Measurements from ENCODE around the gene C9orf153. TPM values are rescaled to one million over a fixed set of nuclear protein-coding genes. Genes with fewer than 3 reads are reported as not detected.
A peak's percentile ranks its signal among the peaks of the same experiment; 100 is the strongest.

C9orf153 gene
- total RNA-seq, 1 donor from 2014 or later: 0.23 TPM

- ATAC-seq (no peak), DNase-seq (no peak)
- intact Hi-C loops (cut with DNase I): no loop called here
- Histone ChIP-seq H3K4me3 (no peak overlapping the region), H3K9me3 (no peaks in the 10 kb centered on the region), H3K4me1 (peaks cover 10% of the 10 kb centered on the region), H3K36me3 (peaks cover 18% of the 10 kb centered on the region), H3K27ac (no peak overlapping the region), H3K27me3 (no peaks in the 10 kb centered on the region)
- no peak for TF ChIP-seq CTCF (IDR thresholded peaks at IDR 0.05)
These were observed 25.8 kb upstream of the C9orf153 start for GRCh38 chr9:86285261-86285660.

- peak overlapping the region; percentile 80 for H3K4me3 ChIP-seq
- H3K27ac ChIP-seq: peak overlapping the region; percentile 94
- ATAC-seq (peak; percentile 60), DNase-seq (no peak)
- intact Hi-C loops (cut with DNase I): no loop called here
- TF ChIP-seq CTCF (IDR thresholded peaks at IDR 0.05): no peak
- no peaks in the 10 kb centered on the region for H3K9me3 ChIP-seq
- H3K36me3 ChIP-seq: peaks cover 22% of the 10 kb centered on the region
- H3K27me3 ChIP-seq: no peaks in the 10 kb centered on the region
- H3K4me1 ChIP-seq: peaks cover 17% of the 10 kb centered on the region
These were observed 23.6 kb upstream of the C9orf153 start for GRCh38 chr9:86282979-86283535.

GRCh38 chr9:86282077-86282978 is 22.9 kb upstream of the C9orf153 start, which contains the start of gene ISCA1:
ISCA1 (minus strand) TSS chr9:86282538; CDS start chr9:86282458, 80 bp downstream.
- Histone ChIP-seq H3K4me1 (peaks cover 18% of the 10 kb centered on the region), H3K36me3 (peaks cover 15% of the 10 kb centered on the region), H3K4me3 (peak within 1 kb of the TSS; percentile 80), H3K27me3 (no peaks in the 10 kb centered on the region), H3K9me3 (no peaks in the 10 kb centered on the region), H3K27ac (peak within 1 kb of the TSS; percentile 94)
- DNase-seq (peak; percentile 99), ATAC-seq (peak; percentile 97)
- intact Hi-C loops (cut with DNase I): no loop called here
- TF ChIP-seq CTCF (IDR thresholded peaks at IDR 0.05): no peak

GRCh38 chr9:86281593-86282076 is 22.2 kb upstream of the C9orf153 start:
- H3K36me3 ChIP-seq: peaks cover 12% of the 10 kb centered on the region
- ATAC-seq (no peak), DNase-seq (no peak)
- peak overlapping the region; percentile 94 for H3K27ac ChIP-seq
- intact Hi-C loops (cut with DNase I): no loop called here
- H3K4me1 ChIP-seq: peaks cover 24% of the 10 kb centered on the region
- peak overlapping the region; percentile 80 for H3K4me3 ChIP-seq
- no peaks in the 10 kb centered on the region for H3K9me3 ChIP-seq
- no peak for TF ChIP-seq CTCF (IDR thresholded peaks at IDR 0.05)
- H3K27me3 ChIP-seq: no peaks in the 10 kb centered on the region

GRCh38 chr9:86280580-86280979 is 21.1 kb upstream of the C9orf153 start:
- Histone ChIP-seq H3K27me3 (no peaks in the 10 kb centered on the region), H3K4me1 (peaks cover 24% of the 10 kb centered on the region), H3K27ac (no peak overlapping the region), H3K36me3 (peaks cover 12% of the 10 kb centered on the region), H3K9me3 (no peaks in the 10 kb centered on the region), H3K4me3 (peak overlapping the region; percentile 80)
- no peak for TF ChIP-seq CTCF (IDR thresholded peaks at IDR 0.05)
- intact Hi-C loops (cut with DNase I): no loop called here
- no peak for ATAC-seq
- DNase-seq: no peak
